ENCODE measurements around the gene ADI1.
A peak's percentile ranks its signal among the peaks of the same experiment; 100 is the strongest.
"Not testable (repeated sequence)": the region's sequence is repeated elsewhere in the genome, so short reads cannot be mapped to it uniquely, and the experiment has no call there.

The ADI1 gene

GRCh38 chr2:3529316-3530025 is 10.1 kb upstream of the ADI1 start:
- no peak for DNase-seq (ENCODE audit: low spot score)

- DNase-seq (ENCODE audit: low spot score), result no peak
Measured at GRCh38 chr2:3527886-3528785, 8.8 kb upstream of the ADI1 start.

GRCh38 chr2:3526871-3527270 is 7.5 kb upstream of the ADI1 start:
- DNase-seq (ENCODE audit: low spot score), result no peak

- DNase-seq (ENCODE audit: low spot score), result no peak
Measured at GRCh38 chr2:3523551-3524041, 4.3 kb upstream of the ADI1 start.

- no peak for DNase-seq (ENCODE audit: low spot score)
Measured at GRCh38 chr2:3522961-3523421, 3.7 kb upstream of the ADI1 start.

GRCh38 chr2:3520591-3520990 is 1.3 kb upstream of the ADI1 start:
- no peak for DNase-seq (ENCODE audit: low spot score)

GRCh38 chr2:3518496-3519254 is 656 bp downstream of the ADI1 start:
- DNase-seq (ENCODE audit: low spot score), result peak; percentile 99

- DNase-seq (ENCODE audit: low spot score), result no peak
Measured at GRCh38 chr2:3517948-3518495, 1.3 kb downstream of the ADI1 start.

- DNase-seq (ENCODE audit: low spot score), result no peak
Measured at GRCh38 chr2:3516831-3517230, 2.5 kb downstream of the ADI1 start.

GRCh38 chr2:3515438-3515837 is 3.9 kb downstream of the ADI1 start:
- DNase-seq (ENCODE audit: low spot score), result not testable (repeated sequence)

- no peak for DNase-seq (ENCODE audit: low spot score)
Measured at GRCh38 chr2:3513026-3513810, 6.1 kb downstream of the ADI1 start.

GRCh38 chr2:3512086-3512485 is 7.2 kb downstream of the ADI1 start:
- DNase-seq (ENCODE audit: low spot score), result no peak

GRCh38 chr2:3505771-3506170 is 13.6 kb downstream of the ADI1 start:
- DNase-seq (ENCODE audit: low spot score), result no peak

GRCh38 chr2:3504741-3505140 is 14.6 kb downstream of the ADI1 start:
- DNase-seq (ENCODE audit: low spot score), result no peak

GRCh38 chr2:3503483-3503882 is 15.8 kb downstream of the ADI1 start:
- no peak for DNase-seq (ENCODE audit: low spot score)

- DNase-seq (ENCODE audit: low spot score), result no peak
Measured at GRCh38 chr2:3503046-3503445, 16.3 kb downstream of the ADI1 start.

- DNase-seq (ENCODE audit: low spot score), result no peak
Measured at GRCh38 chr2:3500326-3500899, 18.9 kb downstream of the ADI1 start.

- DNase-seq (ENCODE audit: low spot score), result no peak
Measured at GRCh38 chr2:3498783-3499394, 20.4 kb downstream of the ADI1 start.

GRCh38 chr2:3496708-3497080 is 22.6 kb downstream of the ADI1 start:
- DNase-seq (ENCODE audit: low spot score), result not testable (repeated sequence)

- no peak for DNase-seq (ENCODE audit: low spot score)
Measured at GRCh38 chr2:3494984-3495666, 24.2 kb downstream of the ADI1 start.

Data from activated CD4-positive, alpha-beta T cell treated with anti-CD3 and anti-CD28 coated beads, Interleukin-2, Interleukin-4, amounts not matched to agents 100 ng/mL and 50 ng/mL, durations not matched to agents 16 hours and 8 hours (primary cell).